Measurements from ENCODE around the gene H3-3A.
"Not testable (repeated sequence)": the region's sequence is repeated elsewhere in the genome, so short reads cannot be mapped to it uniquely, and the experiment has no call there.

The H3-3A gene

DNA sequence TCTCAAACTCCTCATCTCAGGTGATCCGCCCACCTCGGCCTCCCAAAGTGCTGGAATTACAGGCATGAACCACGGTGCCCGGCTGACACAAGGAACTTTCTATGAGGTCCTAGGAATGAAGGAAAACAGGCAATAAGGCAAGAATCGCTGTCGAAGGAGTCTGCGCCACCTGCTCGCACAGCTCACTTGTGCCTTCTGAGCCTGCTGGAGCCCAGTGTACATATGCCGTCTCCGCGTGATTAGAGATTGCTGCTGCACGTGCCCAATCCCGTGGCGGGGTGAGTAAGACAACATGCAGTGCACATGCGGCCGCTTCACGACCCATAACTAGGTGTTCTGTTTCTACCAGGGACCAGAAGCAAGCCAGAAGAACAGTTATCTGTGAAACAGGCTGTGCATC is 24.3 kb downstream of the H3-3A start:
- DNase-seq: no peak

DNA sequence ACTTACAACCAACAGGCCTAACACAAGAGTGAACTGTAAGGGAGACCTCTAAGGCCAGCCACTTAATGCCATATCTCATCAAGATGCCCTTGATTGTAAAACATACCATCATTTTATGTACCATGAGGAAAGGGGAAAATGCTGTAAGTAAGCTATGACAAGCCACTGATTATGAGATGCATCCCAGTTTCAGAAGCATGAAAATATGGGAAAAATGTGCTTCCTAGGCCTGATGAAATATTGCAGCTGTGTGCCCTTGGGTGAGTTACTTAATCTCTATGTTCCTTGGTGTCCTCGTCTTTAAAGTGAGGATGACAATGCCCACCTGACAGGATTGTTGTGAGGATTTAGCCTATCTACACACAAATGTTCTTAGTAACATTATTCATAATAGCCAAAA is 28.9 kb downstream of the H3-3A start:
- no peak for DNase-seq

DNA sequence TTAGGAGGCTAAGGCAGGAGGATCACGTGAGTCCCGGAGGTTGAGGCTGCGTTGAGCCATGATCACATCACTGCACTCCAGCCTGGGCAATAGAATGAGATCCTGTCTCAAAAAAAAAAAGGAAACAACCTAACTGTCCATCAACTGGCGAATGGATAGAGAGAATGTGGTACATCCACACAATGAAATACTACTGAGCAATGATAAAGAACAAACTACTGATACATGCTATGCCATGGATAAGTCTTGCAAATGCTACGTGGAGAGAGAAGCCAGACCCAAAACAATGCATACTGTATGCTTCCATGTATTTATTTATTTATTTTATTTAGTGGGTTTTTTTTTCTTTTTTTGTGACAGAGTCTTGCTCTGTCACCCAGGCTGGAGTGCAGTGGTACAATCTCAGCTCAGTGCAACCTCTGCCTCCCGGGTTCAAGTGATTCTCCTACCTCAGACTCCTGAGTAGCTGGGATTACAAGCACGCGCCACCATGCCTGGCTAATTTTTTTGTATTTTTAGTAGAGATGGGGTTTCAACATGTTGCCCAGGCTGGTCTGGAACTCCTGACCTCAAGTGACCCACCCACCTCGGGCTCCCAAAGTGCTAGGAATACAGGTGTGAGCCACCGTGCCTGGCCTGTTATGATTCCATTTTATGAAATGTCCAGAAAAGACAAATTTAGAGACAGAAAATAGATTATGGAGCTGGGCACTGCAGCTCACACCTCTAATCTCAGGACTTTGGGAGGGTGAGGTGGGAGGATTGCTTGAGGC is 29.7 kb downstream of the H3-3A start:
- DNase-seq: not testable (repeated sequence)

DNA sequence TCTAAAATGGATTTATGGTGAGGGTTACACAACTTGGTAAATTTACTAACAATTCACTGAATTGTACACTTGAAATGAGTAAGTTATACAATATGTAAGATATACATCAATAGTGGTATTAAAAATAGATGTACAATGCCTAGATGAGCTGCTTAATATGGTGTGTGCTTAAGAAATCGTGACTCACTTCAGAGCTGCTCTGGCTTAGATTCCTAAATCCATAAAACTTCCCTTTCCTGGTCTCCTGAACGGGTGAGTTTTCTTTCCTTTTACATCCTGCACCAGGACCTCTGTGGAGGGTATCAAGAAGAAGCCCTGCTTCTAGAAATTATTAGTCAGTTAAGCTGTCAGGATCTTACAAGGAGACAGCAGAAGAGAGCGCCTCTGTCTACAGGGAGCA is 30.4 kb downstream of the H3-3A start:
- no peak for DNase-seq

DNA sequence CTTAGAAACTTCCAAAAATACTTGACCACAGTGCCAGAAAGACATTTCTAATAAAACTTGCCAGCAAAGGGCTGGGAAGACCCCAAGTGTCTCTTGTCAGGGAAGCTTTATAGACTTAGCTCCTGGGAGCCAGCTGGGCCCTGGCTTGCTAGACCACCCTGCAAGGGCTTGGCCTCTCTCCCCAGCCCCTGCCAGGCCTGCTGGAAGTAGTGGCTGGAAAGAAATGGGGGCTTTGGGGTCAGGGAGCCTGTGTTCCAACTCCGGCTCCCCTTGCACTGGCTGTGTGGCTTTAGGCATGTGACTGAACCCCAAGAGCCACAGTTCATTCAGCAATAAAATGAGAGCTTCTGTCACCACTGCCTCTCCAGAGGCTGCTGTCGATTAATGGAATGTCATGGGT is 31.1 kb downstream of the H3-3A start:
- DNase-seq: no peak

DNA sequence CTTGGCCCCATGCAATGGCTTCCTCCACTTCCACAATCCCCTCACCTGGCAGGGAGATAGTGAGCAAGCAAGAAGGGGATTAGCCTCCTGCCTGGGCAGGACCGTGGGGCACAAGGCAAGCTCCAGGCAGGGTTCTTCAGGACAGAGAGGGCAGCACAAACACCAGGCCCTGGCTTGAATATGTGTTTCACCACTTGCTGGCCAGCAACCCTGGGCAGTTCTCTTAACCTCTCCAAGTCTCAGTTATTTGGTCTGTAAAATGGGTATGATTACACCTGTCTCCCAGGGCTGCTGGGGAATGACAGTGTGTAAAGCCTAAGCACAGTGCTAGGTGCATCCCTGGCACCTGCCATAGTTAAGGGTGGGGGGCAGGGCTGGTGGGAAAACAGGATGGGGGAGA is 31.9 kb downstream of the H3-3A start:
- DNase-seq: no peak

DNA sequence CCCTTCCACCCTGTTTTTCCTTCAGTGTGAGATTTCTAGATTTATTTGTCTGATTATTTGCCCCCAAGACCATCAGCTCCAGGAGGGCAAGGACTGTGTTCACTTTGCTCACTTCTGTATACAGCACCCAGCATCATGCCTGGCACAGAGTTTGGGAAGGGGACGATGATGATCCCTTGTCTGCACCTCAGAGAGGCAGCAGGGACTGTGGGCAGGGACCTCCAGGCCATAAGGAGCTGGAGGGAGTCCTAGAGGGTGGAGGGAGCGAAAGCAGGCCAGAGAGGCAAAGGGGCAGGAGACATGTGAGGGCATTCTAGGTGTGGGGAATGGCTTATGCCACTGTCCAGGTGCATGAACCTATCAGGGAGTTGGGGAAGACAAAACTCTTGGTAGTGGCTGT is 32.8 kb downstream of the H3-3A start:
- no peak for DNase-seq

DNA sequence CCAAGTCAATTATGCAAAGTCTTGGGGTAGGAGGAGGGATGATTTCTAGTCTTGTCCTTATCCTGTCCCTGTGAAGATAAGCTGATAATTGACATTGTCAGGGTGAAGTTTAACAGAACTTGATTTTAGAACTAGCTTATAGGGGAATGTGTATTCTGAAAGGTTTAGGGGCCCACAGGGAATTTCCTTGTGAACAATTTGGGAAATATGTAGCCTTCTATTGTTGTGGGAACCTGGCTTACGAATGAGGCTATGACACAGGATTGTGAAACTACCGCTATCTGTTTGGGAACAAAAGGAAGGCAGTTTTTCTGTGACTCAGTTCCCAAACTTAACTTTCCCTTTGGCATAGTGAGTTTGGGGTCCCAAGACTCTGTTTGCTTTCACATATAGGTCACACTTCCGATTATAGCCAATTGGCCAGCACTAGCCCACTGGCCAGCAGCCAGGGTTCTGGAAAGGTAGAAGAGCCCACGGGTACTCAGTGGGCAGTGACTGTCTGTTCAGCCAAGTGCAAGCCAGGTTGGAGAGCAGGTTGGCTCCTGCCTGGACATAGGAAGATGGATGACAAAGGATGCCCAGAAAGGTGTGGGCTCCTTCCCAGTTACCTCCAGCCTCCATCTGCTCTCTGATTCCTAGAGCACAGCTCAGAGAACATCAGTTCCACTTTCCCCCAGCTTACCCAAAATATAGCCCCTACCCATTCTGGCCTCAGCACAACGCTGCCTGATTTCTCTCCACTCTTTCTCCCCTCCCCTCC is 35.5 kb downstream of the H3-3A start:
- DNase-seq: no peak

DNA sequence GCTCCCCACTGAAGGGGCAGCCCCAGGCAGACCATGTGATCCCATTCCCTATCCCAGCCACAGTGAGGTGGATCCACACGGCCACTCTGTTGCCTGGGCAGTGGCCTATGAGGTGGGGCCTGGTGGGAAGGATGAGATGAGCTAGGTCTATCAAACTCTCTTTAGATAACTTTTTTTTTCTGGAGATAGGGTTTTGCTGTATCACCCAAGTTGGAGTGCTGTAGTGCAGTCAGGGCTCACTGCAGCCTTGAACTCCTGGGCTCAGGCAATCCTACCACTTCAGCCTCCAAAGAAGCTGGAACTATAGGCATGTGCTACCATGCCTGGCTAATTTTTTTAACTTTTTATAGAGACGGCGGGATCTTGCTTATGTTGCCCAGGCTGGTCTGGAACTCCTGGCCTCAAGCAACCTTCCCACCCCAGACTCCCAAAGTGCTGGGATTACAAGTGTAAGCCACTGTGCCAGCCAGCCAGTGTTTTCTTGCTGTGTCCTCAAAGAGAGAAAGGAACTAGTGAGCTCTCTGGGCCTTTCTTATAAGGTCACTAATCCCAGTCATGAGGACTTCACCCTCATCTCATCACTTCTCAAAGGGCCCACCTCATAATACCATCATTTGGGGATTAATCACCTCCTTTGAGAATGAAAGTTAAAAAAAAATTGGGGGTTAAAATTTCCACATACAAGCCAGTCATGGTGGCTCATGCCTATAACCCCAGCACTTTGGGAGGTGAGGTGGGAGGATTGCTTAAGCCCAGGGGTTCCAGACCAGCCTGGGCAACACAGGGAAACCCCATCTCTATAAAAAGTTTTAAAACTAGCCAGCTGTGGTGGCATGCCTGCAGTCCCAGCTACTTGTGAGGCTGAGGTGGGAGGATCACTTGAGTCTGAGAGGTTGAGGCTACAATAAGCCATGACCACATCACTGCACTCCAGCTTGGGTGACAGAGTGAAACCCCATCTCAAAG is 36.6 kb downstream of the H3-3A start:
- DNase-seq: no peak

DNA sequence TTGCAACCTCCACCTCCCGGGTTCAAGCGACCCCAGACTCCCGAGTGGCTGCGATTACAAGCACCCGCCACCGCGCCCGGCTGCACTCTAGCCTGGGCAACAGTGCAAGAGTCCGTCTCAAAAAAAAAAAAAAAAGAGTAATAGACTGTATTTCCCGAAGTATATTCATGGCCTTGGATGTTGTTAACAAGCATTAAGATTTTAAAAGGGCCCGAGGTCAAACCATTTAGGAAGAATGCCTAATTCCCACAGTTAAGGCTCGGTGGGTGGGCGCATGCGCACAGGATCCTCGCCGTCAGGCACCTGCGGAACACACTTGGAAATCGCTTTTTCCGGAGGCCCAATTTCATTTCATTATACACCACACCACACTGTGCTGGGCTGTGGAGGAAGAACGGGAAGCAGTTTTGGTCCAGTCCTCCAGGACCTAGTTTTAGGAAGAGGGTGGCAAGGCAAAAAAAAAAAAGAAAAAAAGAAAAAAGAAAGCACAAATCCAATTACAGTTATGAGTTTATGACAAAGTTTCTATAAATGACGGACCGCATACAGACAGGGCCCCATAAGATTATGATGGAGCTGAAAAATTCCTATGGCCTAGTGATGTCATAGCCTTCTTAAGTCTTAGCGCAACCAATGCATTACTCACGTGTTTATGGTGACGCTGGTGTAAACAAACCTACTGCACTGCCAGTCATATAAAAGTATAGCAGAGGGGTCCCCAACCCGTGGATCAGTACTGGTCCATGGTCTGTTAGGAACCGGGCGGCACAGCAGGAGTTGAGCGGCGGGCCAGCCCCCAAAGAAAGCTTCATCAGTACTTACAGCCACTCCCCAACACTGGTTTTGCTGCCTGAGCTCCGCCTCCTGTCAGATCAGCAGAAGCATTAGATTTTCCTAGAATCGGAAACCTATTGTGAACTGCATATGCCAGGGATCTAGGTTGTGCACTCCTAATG is 38.2 kb downstream of the H3-3A start:
- DNase-seq: peak; percentile 67

DNA sequence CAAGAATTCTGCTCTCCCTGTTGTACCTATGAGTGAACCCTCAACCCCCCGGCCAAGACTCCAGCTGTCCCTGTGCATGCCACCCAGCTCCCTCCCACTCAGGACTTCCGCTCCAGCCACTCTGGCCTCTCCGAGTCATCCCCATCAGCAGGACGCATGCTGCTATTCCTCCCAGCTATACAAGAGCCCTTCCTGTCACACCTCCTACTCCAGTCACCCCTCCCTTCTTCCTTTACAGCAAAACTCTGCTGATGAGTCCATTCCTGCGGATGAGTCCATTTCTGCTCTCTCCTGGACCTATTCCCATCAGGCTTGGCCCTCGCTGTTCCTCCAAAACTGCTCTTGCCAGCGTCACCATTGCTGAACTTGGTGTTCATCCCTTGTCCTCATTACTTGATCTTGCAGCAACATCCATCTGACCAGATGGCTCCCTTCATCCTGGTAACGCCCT is 42.2 kb downstream of the H3-3A start:
- no peak for DNase-seq

DNA sequence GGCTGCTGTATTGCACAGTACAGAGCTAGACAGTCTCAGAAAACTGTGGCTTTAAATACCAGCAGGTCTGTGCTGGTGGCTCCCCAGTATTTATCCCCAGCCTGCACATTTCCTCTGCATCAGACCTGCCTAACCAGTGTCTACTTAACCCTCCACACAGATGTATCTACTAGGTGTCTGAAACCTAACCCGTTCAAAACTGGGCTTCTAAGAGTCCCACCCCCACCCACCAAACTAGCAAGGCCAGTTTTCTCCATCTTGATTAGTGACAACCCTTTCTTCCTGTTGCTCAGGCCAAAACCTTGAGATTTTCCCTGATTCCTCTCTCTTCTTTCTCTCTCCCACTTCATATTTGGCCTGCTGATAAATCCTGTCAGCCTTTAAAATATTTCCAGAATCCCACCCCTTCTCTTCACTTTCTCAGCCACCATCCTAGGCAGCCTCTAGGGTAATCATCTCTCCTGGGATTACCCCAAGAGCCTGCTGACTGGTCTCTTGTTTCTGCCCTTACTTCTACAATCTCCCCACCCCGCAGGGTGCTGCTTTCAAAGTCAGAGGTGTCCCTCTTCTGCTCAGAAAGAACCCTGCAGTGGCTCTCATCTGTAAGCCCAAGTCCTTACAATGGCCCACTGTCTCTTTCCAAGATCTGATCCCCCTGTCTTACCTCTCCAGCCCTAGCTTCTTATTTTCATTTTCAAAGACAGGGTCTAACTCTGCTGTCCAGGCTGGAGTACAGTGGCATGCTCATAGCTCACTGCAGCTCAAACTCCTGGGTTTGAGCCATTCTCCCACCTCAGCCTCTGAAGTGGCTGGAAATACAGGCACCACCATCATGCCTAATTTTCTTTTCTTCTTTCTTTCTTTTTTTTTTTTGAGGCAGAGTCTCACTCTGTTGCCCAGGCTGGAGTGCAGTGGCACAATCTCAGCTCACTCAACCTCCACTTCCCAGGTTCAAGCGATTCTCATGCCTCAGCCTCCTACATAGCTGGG is 45.2 kb downstream of the H3-3A start:
- peak; percentile 38 for DNase-seq

DNA sequence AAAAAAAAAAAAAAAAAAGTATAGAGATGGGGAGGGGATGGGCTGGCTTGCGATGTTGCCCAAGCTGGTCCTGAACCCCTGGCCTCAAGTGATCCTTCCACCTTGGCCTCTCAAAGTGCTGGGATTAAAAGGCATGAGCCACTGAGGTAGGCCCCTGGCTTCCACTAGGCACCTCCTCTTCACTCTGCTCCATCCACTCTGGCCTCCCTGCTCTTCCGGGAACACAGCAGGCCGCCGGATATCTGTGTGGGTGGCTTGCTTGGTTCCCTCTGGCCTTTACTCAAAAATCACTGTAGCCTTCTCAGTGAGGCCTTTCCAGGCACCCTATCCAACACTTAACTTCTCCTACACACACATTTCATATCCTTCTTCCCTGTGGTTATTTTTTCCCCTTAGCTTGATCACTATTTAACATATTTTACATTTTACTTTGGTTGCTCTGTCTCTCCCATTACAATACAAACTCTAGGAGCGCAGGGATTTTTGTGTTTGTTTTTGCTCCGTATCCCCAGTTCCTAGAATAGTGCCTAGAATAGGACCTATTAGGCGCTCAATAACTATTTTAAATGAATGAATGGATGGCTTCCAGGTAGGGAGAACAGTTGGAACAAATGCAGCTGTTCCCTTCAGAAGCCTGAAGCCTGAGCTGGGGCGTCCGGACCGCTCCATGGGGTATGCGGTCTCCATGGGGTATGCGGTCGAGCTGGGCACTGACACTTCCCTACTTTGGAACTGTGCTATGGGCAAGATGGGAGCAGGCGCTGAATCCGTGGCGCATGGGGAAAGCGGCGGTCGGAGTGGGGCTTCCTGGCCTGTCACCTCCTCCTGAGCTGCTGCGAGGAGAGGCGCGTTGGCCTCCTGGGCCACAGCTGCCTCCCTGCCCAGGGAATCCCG is 46.7 kb downstream of the H3-3A start:
- DNase-seq: no peak

DNA sequence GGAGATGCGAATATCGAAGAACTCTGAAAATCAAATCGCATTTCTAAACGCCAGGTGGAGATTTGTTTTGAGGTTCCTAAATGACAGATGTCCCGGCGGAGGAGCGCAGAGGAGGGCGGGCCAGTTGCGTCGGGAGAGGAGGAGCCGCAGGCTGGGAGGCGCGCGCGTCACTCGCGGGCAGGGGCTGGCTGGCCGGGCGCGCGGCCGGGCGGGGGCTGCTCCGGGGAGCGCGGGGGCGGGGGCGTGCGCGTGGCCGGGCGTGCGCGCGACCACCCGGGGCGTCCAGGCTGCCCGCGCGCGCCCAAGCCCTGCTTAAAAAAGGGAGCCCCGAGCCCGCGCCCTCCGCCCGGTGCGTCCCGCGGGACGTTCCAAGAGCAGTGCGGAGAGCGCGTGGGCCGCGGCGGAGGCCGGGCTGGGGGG is 47.3 kb downstream of the H3-3A start:
- DNase-seq: peak; percentile 85

DNA sequence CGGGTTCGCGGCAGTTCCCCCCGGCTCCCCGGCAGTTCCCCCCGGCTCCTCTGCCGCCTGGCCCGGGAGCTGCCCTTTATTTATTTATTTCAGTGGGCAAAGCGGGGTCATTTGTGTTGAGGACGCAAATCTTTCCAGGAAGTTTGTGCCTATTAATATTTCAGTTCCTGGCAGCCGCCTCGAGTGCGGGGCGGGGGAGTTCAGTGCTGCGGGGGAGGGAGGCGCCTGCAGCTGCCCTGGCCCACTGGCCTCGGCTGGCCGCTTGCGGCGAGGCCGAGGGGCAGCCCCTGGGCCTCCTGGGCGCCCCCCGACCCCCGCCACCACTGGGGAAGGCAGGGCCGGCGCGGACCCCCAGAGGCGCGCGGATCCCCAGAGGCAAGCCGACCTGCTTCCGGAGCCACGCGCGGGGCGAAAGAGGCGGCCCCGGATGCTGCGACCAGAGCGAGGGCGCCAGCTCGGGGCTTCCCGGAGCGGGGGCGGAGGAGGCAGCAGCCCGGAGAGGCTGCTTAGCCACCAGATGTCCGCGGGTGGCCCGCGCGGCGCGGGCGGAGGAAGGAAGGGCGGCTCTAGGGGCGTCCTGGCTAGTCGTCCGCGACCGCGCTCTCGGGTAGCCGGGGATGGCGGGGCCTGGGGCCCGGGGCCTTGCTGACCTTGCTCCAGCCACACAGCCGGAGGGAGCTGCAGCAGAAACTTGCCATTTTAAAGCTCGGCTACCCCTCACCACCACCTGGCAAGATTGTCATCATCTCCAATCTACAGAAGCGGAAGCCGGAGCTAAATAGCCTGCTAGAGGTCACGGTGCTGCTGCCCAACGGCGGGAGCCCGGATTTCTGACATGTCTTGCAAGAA is 48.0 kb downstream of the H3-3A start:
- DNase-seq: peak; percentile 85

DNA sequence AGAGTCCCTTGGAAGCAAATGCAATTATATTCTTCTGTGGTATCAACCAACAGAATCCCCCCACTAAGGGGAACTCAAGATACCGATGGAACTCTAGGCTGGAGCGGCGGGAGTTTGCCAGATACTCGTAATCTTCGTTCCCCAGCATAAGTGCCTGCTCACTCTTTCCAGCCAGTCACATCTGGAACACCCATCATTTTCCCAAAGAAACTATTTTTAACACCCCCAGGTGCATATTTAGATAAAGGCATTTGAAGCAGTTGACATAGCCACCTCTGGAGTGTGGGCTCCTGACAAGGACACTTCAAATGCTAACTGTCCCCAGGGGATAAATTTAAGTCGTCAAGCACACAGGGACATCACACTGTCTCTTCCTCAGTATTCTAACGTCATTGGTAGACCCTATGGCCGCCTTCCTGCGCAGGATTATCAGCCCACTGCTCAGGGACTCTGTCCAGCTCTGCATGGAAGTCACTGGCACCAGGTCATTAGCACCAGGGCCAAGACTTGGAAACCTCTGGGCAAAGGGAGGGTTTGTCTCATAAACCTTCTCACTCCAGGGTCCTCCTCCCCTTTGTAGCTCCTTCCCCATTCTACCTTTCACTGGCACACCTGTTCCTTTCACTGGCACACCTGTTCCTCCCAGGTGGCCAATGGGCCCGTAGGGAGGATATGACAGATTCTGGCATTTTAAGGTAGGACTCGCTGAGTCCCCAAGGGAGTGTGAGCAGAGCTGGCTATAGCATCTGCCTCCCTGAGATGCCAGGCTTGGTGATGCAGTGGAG is 48.8 kb downstream of the H3-3A start:
- DNase-seq: peak; percentile 77

DNA sequence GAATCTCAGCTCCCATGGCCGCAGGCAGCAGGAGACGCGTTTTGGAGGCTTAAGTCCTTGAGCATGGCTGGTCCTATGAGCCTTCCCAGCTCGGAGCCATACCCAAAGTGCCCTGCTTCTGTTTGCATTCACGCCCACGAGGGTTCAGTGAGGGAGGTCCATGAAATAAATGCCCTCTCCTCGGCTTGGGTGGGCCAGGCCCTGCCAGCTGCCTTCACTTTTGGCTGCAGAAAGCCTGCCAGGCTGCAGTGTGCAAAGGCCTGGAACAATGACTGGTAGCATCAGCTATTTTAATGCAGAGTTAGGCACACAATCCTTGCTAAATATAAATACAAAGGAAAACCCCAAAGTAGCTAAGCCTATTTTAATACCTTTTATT is 49.4 kb downstream of the H3-3A start:
- no peak for DNase-seq

DNA sequence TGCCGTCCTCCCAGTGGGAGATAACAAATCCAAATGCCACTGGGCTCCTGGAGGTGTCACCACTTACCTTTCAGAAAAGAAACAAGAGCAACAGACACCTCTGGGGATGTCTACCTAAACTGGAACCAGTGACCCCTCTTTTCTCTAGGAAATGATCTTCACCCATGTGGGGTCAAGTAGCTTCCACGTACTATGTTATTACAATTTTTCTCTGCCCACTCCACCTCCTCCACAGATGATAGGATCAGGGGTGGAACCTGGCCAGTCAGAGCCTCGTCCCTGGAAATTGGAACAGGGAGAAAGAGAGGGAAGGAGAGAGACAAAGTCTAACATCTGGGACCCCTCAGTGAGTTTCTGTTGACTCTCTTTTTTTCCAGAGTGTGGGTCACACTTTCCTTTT is 50.1 kb downstream of the H3-3A start:
- no peak for DNase-seq

All from OCI-M1 (cell line).